WI38 (cell line): Measurements from ENCODE around the gene PARD3B.

Experiments used
- H3K4me3 ChIP-seq: 2 replicates; pipeline ENCODE4 v1.5.1; 2011; ENCODE audit warnings: low read depth, mild to moderate bottlenecking, control low read depth, low read length
- CTCF ChIP-seq: IDR thresholded peaks from 2 replicates; pipeline ENCODE4 v1.5.1; 2012; ENCODE audit warnings: low read depth, mild to moderate bottlenecking, control low read depth, low read length

PARD3B gene

GRCh38 chr2:205543262-205543843, 998.1 kb downstream of the PARD3B start:
- no peak overlapping the region for H3K4me3 ChIP-seq
- no peak for TF ChIP-seq CTCF

- TF ChIP-seq CTCF: no peak
- H3K4me3 ChIP-seq: no peak overlapping the region
Observed at GRCh38 chr2:205543937-205544702, 998.8 kb downstream of the PARD3B start.

GRCh38 chr2:205545971-205546816, 1000.9 kb downstream of the PARD3B start:
- no peak for TF ChIP-seq CTCF
- no peak overlapping the region for H3K4me3 ChIP-seq

GRCh38 chr2:205555566-205556230, 1010.4 kb downstream of the PARD3B start:
- H3K4me3 ChIP-seq: no peak overlapping the region
- no peak for TF ChIP-seq CTCF

- H3K4me3 ChIP-seq: no peak overlapping the region
- no peak for TF ChIP-seq CTCF
Observed at GRCh38 chr2:205556357-205556756, 1011.1 kb downstream of the PARD3B start.

- no peak for TF ChIP-seq CTCF
- no peak overlapping the region for H3K4me3 ChIP-seq
Observed at GRCh38 chr2:205556841-205557539, 1011.7 kb downstream of the PARD3B start.
